ENCODE results near the gene GATD1.

DNA sequence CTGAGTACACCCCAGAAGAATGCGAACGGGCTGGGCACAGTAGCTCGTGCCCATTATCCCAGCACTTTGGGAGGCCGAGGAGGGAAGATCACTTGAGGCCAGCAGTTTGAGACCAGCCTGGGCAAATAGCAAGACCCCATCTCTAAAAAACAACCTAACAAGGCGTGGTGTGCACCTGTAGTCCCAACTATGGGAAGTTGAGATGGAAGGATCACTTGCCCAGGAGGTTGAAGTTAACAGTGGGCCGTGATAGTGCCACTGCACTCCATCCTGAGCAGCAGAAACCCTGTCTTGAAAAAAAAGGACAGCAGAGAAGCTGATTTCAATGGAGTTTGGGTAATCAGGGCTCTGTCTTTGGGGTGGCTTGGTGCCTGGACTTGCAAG, 35.8 kb upstream of the GATD1 start:
- TF ChIP-seq, protein P1, sequence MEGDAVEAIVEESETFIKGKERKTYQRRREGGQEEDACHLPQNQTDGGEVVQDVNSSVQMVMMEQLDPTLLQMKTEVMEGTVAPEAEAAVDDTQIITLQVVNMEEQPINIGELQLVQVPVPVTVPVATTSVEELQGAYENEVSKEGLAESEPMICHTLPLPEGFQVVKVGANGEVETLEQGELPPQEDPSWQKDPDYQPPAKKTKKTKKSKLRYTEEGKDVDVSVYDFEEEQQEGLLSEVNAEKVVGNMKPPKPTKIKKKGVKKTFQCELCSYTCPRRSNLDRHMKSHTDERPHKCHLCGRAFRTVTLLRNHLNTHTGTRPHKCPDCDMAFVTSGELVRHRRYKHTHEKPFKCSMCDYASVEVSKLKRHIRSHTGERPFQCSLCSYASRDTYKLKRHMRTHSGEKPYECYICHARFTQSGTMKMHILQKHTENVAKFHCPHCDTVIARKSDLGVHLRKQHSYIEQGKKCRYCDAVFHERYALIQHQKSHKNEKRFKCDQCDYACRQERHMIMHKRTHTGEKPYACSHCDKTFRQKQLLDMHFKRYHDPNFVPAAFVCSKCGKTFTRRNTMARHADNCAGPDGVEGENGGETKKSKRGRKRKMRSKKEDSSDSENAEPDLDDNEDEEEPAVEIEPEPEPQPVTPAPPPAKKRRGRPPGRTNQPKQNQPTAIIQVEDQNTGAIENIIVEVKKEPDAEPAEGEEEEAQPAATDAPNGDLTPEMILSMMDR (IDR thresholded peaks at IDR 0.05 in 4 of 5, conservative IDR thresholded peaks at IDR 0.05 in 1 of 5), result no peak
- TF ChIP-seq POLR2A (IDR thresholded peaks at IDR 0.05), result no peak
